Activated naive CD4-positive, alpha-beta T cell treated with Interleukin-2 at 50 U/mL for 16 hours (primary cell): ENCODE results near the gene IRAK2.

Experiments used
- DNase-seq: peaks from one replicate; pipeline ENCODE4 v3.0.0-alpha.2; 2020

The IRAK2 gene

DNA sequence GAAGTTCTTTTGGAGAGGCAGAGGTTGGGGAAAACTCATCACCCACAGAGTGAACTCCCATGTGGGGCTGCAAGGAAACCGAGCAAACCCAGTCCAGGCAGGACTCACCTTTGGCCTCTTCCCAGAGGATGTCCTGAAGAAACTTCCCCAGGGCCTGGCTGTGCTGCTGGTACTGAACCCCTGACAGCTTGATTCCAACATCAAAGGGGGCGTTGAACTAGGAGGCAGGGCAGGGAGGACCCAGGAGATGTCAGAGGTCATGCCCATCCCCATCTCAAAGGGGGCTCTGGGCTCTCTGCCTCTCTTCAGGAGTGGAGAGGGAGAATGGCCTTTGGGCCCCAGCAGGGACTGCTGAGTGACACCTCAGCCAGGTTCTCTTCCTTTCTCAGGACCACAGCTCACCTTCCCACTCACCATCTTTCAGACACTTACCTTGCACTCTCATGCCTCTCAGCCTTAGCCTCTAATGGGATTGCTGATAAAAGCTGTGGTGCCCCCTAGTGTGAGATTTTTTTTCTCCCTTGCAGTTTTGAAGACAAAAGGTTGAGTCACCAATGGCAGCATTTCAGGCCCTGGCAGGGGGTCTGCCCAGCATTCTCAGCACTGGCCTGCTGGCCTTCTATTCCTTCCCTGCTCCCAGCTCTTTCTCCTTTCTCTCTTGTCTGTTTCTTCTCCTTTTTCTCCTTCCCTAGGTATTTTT is 122.0 kb downstream of the IRAK2 start:
- no peak for DNase-seq

GRCh38 chr3:10287936-10288574 is 123.3 kb downstream of the IRAK2 start:
- DNase-seq = no peak

GRCh38 chr3:10288575-10288960 is 123.8 kb downstream of the IRAK2 start:
- no peak for DNase-seq

DNA sequence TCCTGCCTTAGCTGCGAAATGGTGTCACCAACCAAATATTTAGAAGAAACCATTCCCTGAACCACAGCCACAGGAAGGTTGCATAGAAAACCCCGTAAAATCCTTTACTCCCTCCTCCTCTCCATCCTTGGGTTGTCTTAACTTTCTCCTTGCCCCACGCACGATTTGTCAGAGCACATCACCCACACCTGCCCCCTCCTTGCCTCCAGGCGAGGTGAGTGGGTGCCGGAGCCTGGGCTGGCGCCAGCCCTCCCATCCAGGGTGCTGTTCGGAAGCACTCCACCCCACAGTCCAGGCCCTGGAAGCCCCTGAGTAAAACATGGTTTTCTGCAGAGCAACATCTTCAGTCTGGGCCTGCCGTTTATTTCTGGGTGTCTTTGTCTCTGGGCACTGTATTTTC is 124.4 kb downstream of the IRAK2 start:
- DNase-seq = no peak

DNA sequence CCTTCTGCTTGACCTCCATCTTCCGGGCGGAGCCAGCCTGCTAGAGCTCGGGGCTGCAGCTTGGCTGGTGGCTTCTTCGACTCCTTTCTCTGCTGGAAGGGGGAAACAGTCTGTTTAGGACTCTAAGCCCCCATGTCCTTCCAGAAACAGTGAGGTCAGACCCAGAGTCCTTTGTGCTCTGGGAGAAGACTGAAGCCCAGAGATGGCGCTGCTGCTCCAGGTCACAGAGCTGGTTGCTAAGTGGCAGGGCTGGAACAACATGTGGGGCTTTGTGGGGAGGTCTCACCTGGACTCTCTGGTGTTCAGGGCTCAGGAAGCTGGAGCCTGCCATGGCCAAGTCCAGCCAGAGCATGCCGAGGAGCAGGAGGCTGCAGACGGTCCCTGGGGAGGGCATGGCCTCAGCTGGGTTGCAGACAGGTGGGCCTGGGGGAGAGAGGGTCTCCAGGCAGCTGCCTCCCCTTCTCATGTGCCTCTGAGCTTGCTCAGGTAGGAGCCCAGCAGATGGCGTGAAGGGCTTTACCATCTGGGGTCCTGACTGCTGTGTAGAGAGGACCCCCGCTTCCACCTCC is 125.2 kb downstream of the IRAK2 start:
- no peak for DNase-seq

- DNase-seq = no peak
Measured at GRCh38 chr3:10290481-10291176, 125.9 kb downstream of the IRAK2 start.

DNA sequence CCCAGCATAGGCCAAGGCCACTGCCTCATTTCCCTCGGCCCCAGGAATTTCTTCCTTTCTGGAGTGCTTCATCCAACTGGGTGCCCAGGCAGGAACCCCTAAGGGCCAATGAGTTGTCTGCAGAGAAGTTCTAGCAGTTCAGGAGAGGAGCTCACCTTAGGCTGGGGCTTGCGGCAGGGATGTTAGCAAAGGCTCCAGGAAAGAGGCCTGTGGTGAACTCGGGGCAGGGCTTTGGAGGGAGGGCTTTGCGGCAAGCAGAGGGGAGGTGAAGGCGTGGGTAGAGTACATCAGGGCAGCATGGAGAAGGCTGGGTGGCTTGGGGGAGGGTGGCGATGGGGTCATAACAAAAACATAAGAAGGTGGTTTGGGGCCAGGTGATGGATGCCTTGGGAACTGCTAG is 126.9 kb downstream of the IRAK2 start:
- DNase-seq = no peak

- no peak for DNase-seq
Measured at GRCh38 chr3:10292505-10293419, 128.0 kb downstream of the IRAK2 start, which contains the start of gene GHRL. Gene GHRL (minus strand): TSS chr3:10292947. CDS start chr3:10290180, 2,767 bp downstream.
